Activated CD4-positive, alpha-beta T cell treated with anti-CD3 and anti-CD28 coated beads, Interleukin-2, amount 50 U/mL, for 16 hours (primary cell): ENCODE results near the gene GID8.

Experiments
- DNase-seq: peaks from one replicate; pipeline ENCODE4 v3.0.0-alpha.2; 2020

The GID8 gene

GRCh38 chr20:62944746-62945145 is 6.8 kb downstream of the GID8 start:
- DNase-seq, result no peak

- no peak for DNase-seq
Observed at GRCh38 chr20:62945771-62946339, 7.9 kb downstream of the GID8 start.

- DNase-seq, result no peak
Observed at GRCh38 chr20:62946918-62947317, 9.0 kb downstream of the GID8 start.

- DNase-seq, result no peak
Observed at GRCh38 chr20:62947532-62948300, 9.8 kb downstream of the GID8 start.

GRCh38 chr20:62949153-62949821 is 11.3 kb downstream of the GID8 start:
- DNase-seq, result no peak

GRCh38 chr20:62949962-62950361 is 12.0 kb downstream of the GID8 start:
- DNase-seq, result no peak

GRCh38 chr20:62950741-62951140 is 12.8 kb downstream of the GID8 start:
- DNase-seq, result no peak

- DNase-seq, result no peak
Observed at GRCh38 chr20:62951143-62951895, 13.4 kb downstream of the GID8 start.

GRCh38 chr20:62951896-62952372 is 14.0 kb downstream of the GID8 start:
- DNase-seq, result no peak

GRCh38 chr20:62952373-62952967 is 14.5 kb downstream of the GID8 start, which contains the start of gene SLC17A9:
TSS of gene SLC17A9 (plus strand) at chr20:62952709. CDS start at chr20:62952831, 122 bp downstream.
- DNase-seq, result peak; percentile 48

- no peak for DNase-seq
Observed at GRCh38 chr20:62952968-62953838, 15.3 kb downstream of the GID8 start.

- peak; percentile 42 for DNase-seq
Observed at GRCh38 chr20:62953839-62954703, 16.1 kb downstream of the GID8 start.

GRCh38 chr20:62955519-62956386 is 17.8 kb downstream of the GID8 start:
- no peak for DNase-seq

GRCh38 chr20:62956387-62957135 is 18.6 kb downstream of the GID8 start:
- no peak for DNase-seq

GRCh38 chr20:62957136-62958117 is 19.5 kb downstream of the GID8 start:
- DNase-seq, result no peak

- no peak for DNase-seq
Observed at GRCh38 chr20:62958388-62959100, 20.6 kb downstream of the GID8 start.
